Mesendoderm (in vitro differentiated cells): ENCODE measurements around the gene PLEKHH3.

ENCODE experiments used
- DNase-seq: peaks from one replicate; pipeline ENCODE4 v3.0.0; 2013
- H2AK5ac ChIP-seq: 2 replicates; pipeline ENCODE4 v1.6.1; 2013; ENCODE audit warnings: low read length, inconsistent platforms
- H2BK120ac ChIP-seq: 2 replicates; pipeline ENCODE4 v1.6.1; 2013; ENCODE audit warnings: low read depth, mild to moderate bottlenecking, low read length, moderate library complexity, mixed read lengths
- H2BK15ac ChIP-seq: replicated peaks from 2 replicates; pipeline ENCODE4 v1.6.1; 2013; ENCODE audit warnings: low read depth, mild to moderate bottlenecking, moderate library complexity
- H2BK5ac ChIP-seq: 2 replicates; pipeline ENCODE4 v1.6.1; 2013; ENCODE audit warnings: low read length, inconsistent platforms
- H3K18ac ChIP-seq: 2 replicates; pipeline ENCODE4 v1.6.1; 2013; ENCODE audit warnings: mild to moderate bottlenecking, low read length, mixed read lengths
- H3K23ac ChIP-seq: one replicate; pipeline ENCODE4 v1.6.1; 2013; ENCODE audit warnings: low read length
- H3K27ac ChIP-seq: 2 replicates; pipeline ENCODE4 v1.5.1; 2013; ENCODE audit warnings: low read depth, mild to moderate bottlenecking, inconsistent platforms, low read length, moderate library complexity
- H3K27me3 ChIP-seq: 2 replicates; pipeline ENCODE4 v1.6.1; 2013; ENCODE audit warnings: low read length, control low read depth, mild to moderate bottlenecking, inconsistent platforms; ENCODE audit not compliant: insufficient read depth, poor library complexity
- H3K36me3 ChIP-seq: 2 replicates; pipeline ENCODE4 v1.6.1; 2013; ENCODE audit warnings: low read length, inconsistent platforms; ENCODE audit not compliant: control insufficient read depth, insufficient read depth
- H3K4ac ChIP-seq: one replicate; pipeline ENCODE4 v1.6.1; 2013; ENCODE audit warnings: low read depth, mild to moderate bottlenecking, low read length, moderate library complexity
- H3K4me1 ChIP-seq: 2 replicates; pipeline ENCODE4 v1.6.1; 2013; ENCODE audit warnings: low read depth, low read length, inconsistent platforms; ENCODE audit not compliant: control insufficient read depth
- H3K4me2 ChIP-seq: 2 replicates; pipeline ENCODE4 v1.6.1; 2013; ENCODE audit warnings: low read length
- H3K4me3 ChIP-seq: 2 replicates; pipeline ENCODE4 v1.5.1; 2013; ENCODE audit warnings: mild to moderate bottlenecking, low read length
- H3K56ac ChIP-seq: one replicate; pipeline ENCODE4 v1.6.1; 2013; ENCODE audit warnings: low read length
- H3K79me1 ChIP-seq: 2 replicates; pipeline ENCODE4 v1.6.1; 2013; ENCODE audit warnings: low read length, inconsistent platforms
- H3K79me2 ChIP-seq: 2 replicates; pipeline ENCODE4 v1.6.1; 2013; ENCODE audit warnings: mild to moderate bottlenecking, low read length; ENCODE audit not compliant: control insufficient read depth, insufficient read depth
- H3K9ac ChIP-seq: 2 replicates; pipeline ENCODE4 v1.6.1; 2013; ENCODE audit warnings: low read length, inconsistent platforms
- H4K5ac ChIP-seq: one replicate; pipeline ENCODE4 v1.6.1; 2013; ENCODE audit warnings: low read length
- H4K8ac ChIP-seq: one replicate; pipeline ENCODE4 v1.6.1; 2013; ENCODE audit warnings: low read depth, mild to moderate bottlenecking, control low read depth, low read length, moderate library complexity
- WGBS: extraction: QIAGEN DNeasy Blood & Tissue Kit; methylation state at CpG from one replicate; pipeline ENCODE4 v1.1.7; 2013; ENCODE audit warnings: low lambda C conversion rate, missing lambda C conversion rate; ENCODE audit not compliant: insufficient coverage; ENCODE audit errors: extremely low coverage; 5-methylcytosine and 5-hydroxymethylcytosine counted together

Gene PLEKHH3

GRCh38 chr17:42699415-42699740, 22.6 kb upstream of the PLEKHH3 start:
- H3K79me1 ChIP-seq, result no peaks in the 10 kb centered on the region
- no peak overlapping the region for H3K18ac ChIP-seq
- no peak overlapping the region for H2BK5ac ChIP-seq
- no peak for DNase-seq
- H3K27ac ChIP-seq, result no peak overlapping the region
- no peaks in the 10 kb centered on the region for H3K27me3 ChIP-seq
- H3K4me1 ChIP-seq, result no peaks in the 10 kb centered on the region
- no peak overlapping the region for H3K4ac ChIP-seq
- H2AK5ac ChIP-seq, result no peak overlapping the region
- no peaks in the 10 kb centered on the region for H3K79me2 ChIP-seq
- no peak overlapping the region for H2BK15ac ChIP-seq
- no peak overlapping the region for H4K5ac ChIP-seq
- no peak overlapping the region for H3K4me2 ChIP-seq
- H3K36me3 ChIP-seq, result no peaks in the 10 kb centered on the region
- no peak overlapping the region for H3K23ac ChIP-seq
- no peak overlapping the region for H4K8ac ChIP-seq
- H3K9ac ChIP-seq, result no peak overlapping the region
- no peak overlapping the region for H3K4me3 ChIP-seq
- WGBS, result no CpG with 5 or more reads among the region's 4 CpGs
- H2BK120ac ChIP-seq, result no peak overlapping the region
- no peak overlapping the region for H3K56ac ChIP-seq

- Histone ChIP-seq H3K9ac (no peak overlapping the region), H2BK5ac (no peak overlapping the region), H3K27ac (no peak overlapping the region), H3K79me1 (no peaks in the 10 kb centered on the region), H3K23ac (no peak overlapping the region), H3K79me2 (no peaks in the 10 kb centered on the region), H3K4ac (no peak overlapping the region), H3K27me3 (no peaks in the 10 kb centered on the region), H3K18ac (no peak overlapping the region), H2AK5ac (no peak overlapping the region), H3K4me1 (no peaks in the 10 kb centered on the region), H3K56ac (no peak overlapping the region), H2BK15ac (no peak overlapping the region), H4K8ac (no peak overlapping the region), H3K4me3 (no peak overlapping the region), H2BK120ac (no peak overlapping the region), H3K4me2 (no peak overlapping the region), H3K36me3 (no peaks in the 10 kb centered on the region), H4K5ac (no peak overlapping the region)
- no CpG with 5 or more reads among the region's 2 CpGs for WGBS
- DNase-seq, result peak; percentile 60
Observed at GRCh38 chr17:42698736-42699414, 22.1 kb upstream of the PLEKHH3 start.

GRCh38 chr17:42697108-42697811, 20.5 kb upstream of the PLEKHH3 start:
- no peak overlapping the region for H4K8ac ChIP-seq
- no peak overlapping the region for H3K18ac ChIP-seq
- WGBS, result no CpG with 5 or more reads among the region's 19 CpGs
- H2AK5ac ChIP-seq, result no peak overlapping the region
- no peak overlapping the region for H2BK120ac ChIP-seq
- no peak for DNase-seq
- H3K4me3 ChIP-seq, result no peak overlapping the region
- H3K36me3 ChIP-seq, result no peaks in the 10 kb centered on the region
- no peaks in the 10 kb centered on the region for H3K4me1 ChIP-seq
- no peak overlapping the region for H2BK15ac ChIP-seq
- H3K4ac ChIP-seq, result no peak overlapping the region
- no peak overlapping the region for H3K9ac ChIP-seq
- H3K27me3 ChIP-seq, result no peaks in the 10 kb centered on the region
- no peak overlapping the region for H3K23ac ChIP-seq
- H4K5ac ChIP-seq, result no peak overlapping the region
- no peaks in the 10 kb centered on the region for H3K79me1 ChIP-seq
- no peak overlapping the region for H3K56ac ChIP-seq
- no peak overlapping the region for H2BK5ac ChIP-seq
- H3K27ac ChIP-seq, result no peak overlapping the region
- H3K79me2 ChIP-seq, result no peaks in the 10 kb centered on the region
- H3K4me2 ChIP-seq, result no peak overlapping the region

GRCh38 chr17:42695500-42695899, 18.7 kb upstream of the PLEKHH3 start:
- H2AK5ac ChIP-seq, result no peak overlapping the region
- no peak overlapping the region for H3K4me3 ChIP-seq
- H2BK15ac ChIP-seq, result no peak overlapping the region
- H3K36me3 ChIP-seq, result no peaks in the 10 kb centered on the region
- DNase-seq, result no peak
- no peak overlapping the region for H3K4me2 ChIP-seq
- H3K4ac ChIP-seq, result no peak overlapping the region
- no peak overlapping the region for H3K18ac ChIP-seq
- H3K56ac ChIP-seq, result no peak overlapping the region
- no peaks in the 10 kb centered on the region for H3K4me1 ChIP-seq
- no peak overlapping the region for H3K23ac ChIP-seq
- H2BK5ac ChIP-seq, result no peak overlapping the region
- H4K8ac ChIP-seq, result no peak overlapping the region
- H3K27ac ChIP-seq, result no peak overlapping the region
- no peaks in the 10 kb centered on the region for H3K27me3 ChIP-seq
- no peaks in the 10 kb centered on the region for H3K79me1 ChIP-seq
- H3K9ac ChIP-seq, result no peak overlapping the region
- H2BK120ac ChIP-seq, result no peak overlapping the region
- WGBS, result no CpG with 5 or more reads among the region's 20 CpGs
- no peaks in the 10 kb centered on the region for H3K79me2 ChIP-seq
- H4K5ac ChIP-seq, result no peak overlapping the region

GRCh38 chr17:42694524-42694923, 17.7 kb upstream of the PLEKHH3 start:
- Histone ChIP-seq H2BK5ac (no peak overlapping the region), H3K36me3 (no peaks in the 10 kb centered on the region), H3K79me1 (no peaks in the 10 kb centered on the region), H2AK5ac (no peak overlapping the region), H3K4me2 (no peak overlapping the region), H3K23ac (no peak overlapping the region), H2BK15ac (no peak overlapping the region), H2BK120ac (no peak overlapping the region), H3K9ac (no peak overlapping the region), H3K4me3 (no peak overlapping the region), H4K5ac (no peak overlapping the region), H3K79me2 (no peaks in the 10 kb centered on the region), H3K4ac (no peak overlapping the region), H3K27me3 (no peaks in the 10 kb centered on the region), H4K8ac (no peak overlapping the region), H3K4me1 (no peaks in the 10 kb centered on the region), H3K18ac (no peak overlapping the region), H3K56ac (no peak overlapping the region), H3K27ac (no peak overlapping the region)
- no CpG with 5 or more reads among the region's 3 CpGs for WGBS
- no peak for DNase-seq

GRCh38 chr17:42692489-42692888, 15.7 kb upstream of the PLEKHH3 start:
- no peak for DNase-seq
- no peak overlapping the region for H2BK15ac ChIP-seq
- no peaks in the 10 kb centered on the region for H3K27me3 ChIP-seq
- H3K23ac ChIP-seq, result no peak overlapping the region
- no peak overlapping the region for H3K4ac ChIP-seq
- no peak overlapping the region for H3K18ac ChIP-seq
- H3K36me3 ChIP-seq, result no peaks in the 10 kb centered on the region
- no peak overlapping the region for H3K4me2 ChIP-seq
- no peak overlapping the region for H4K5ac ChIP-seq
- H3K4me3 ChIP-seq, result no peak overlapping the region
- WGBS, result no CpG with 5 or more reads among the region's 11 CpGs
- H2BK5ac ChIP-seq, result no peak overlapping the region
- H4K8ac ChIP-seq, result no peak overlapping the region
- H2AK5ac ChIP-seq, result no peak overlapping the region
- no peak overlapping the region for H2BK120ac ChIP-seq
- H3K79me2 ChIP-seq, result no peaks in the 10 kb centered on the region
- H3K4me1 ChIP-seq, result no peaks in the 10 kb centered on the region
- H3K79me1 ChIP-seq, result no peaks in the 10 kb centered on the region
- H3K9ac ChIP-seq, result no peak overlapping the region
- H3K56ac ChIP-seq, result no peak overlapping the region
- H3K27ac ChIP-seq, result no peak overlapping the region
